HCT116 (cell line): ENCODE results near the gene SLC24A3. TPM values are rescaled to one million over a fixed set of nuclear protein-coding genes. Genes with fewer than 3 reads are reported as not detected.

Experiments used
- ATAC-seq: fragments of 200-7000 bp; cut with Tn5 transposase; 2 replicates; pipeline ENCODE4 v1.9.1; 2020; ENCODE audit warnings: mild to moderate bottlenecking, moderate library complexity
- BruUV-seq: library from RNA; stranded (reverse); fragments of 400-500 nt; replicated peaks from 2 replicates; lab custom pipeline; 2021; lab: Mats Ljungman, UMichigan
- CTCF ChIA-PET: fragments of 300-600 bp; sonication (Branson Sonifier 250); formaldehyde crosslinking; loops from one replicate; lab custom pipeline; 2021; ENCODE audit warnings: antibody characterized with exemption; lab: Charles Lee
- POLR2A ChIA-PET: fragments of 300-600, 350-600 bp; sonication (Branson Sonifier 250); formaldehyde crosslinking; loops from one replicate; lab custom pipeline; 2021; ENCODE audit warnings: antibody characterized with exemption; lab: Charles Lee
- RAD21 ChIA-PET, 2 experiments: fragments of 300-600 bp; sonication (Branson Sonifier 250); formaldehyde crosslinking; loops; one replicate each; lab custom pipeline; 2023; ENCODE audit warnings: low total read pairs in 2 of 2; ENCODE audit not compliant: uncharacterized antibody in 2 of 2, unreplicated experiment in 2 of 2, low non-redundant PET in 1 of 2; lab: Charles Lee
- DNase-seq: peaks from one replicate; pipeline ENCODE4 v3.0.0-alpha.2; 2010; ENCODE audit warnings: low read depth, low spot score
- H2AFZ ChIP-seq: fragments of 200-600 bp; shearing (Covaris generic), sonication (generic); 2 replicates; pipeline ENCODE4 v1.6.1; 2017; ENCODE audit warnings: low read depth, mixed run types, mixed read lengths, antibody characterized with exemption, low read length; ENCODE audit not compliant: poor library complexity, severe bottlenecking
- H3K27ac ChIP-seq: 2 replicates; pipeline ENCODE4 v1.5.1; 2012; ENCODE audit warnings: low read depth, low read length
- H3K27me3 ChIP-seq: fragments of 200-600 bp; sonication (generic); 2 replicates; pipeline ENCODE4 v1.6.1; 2016; ENCODE audit warnings: mixed run types, low read length, mixed read lengths; ENCODE audit not compliant: insufficient read depth
- H3K36me3 ChIP-seq, 2 experiments: fragments of 200-500 bp in 1 of 2; fragments of 200-600 bp in 1 of 2; sonication (Bioruptor generic) in 1 of 2; sonication (generic) in 1 of 2; 2 replicates each; pipeline versions ENCODE4 v1.5.1 to v1.6.1; 2014 to 2016; ENCODE audit warnings: low read length in 2 of 2, inconsistent platforms in 1 of 2, mixed read lengths in 1 of 2, mixed run types in 1 of 2; ENCODE audit not compliant: insufficient read depth in 2 of 2, control insufficient read depth in 1 of 2
- H3K4me1 ChIP-seq, 2 experiments: fragments of 200-600 bp in 1 of 2; sonication (generic) in 1 of 2; 2 replicates each; pipeline versions ENCODE4 v1.5.1 to v1.6.1; 2012 to 2017; ENCODE audit warnings: low read length in 2 of 2, inconsistent platforms in 1 of 2, mild to moderate bottlenecking in 1 of 2, mixed read lengths in 1 of 2, mixed run types in 1 of 2, moderate library complexity in 1 of 2; ENCODE audit not compliant: insufficient read depth in 2 of 2, control insufficient read depth in 1 of 2
- H3K4me2 ChIP-seq: fragments of 200-600 bp; sonication (generic); 2 replicates; pipeline ENCODE4 v1.6.1; 2017; ENCODE audit warnings: mixed run types, low read length, mixed read lengths
- H3K4me3 ChIP-seq, 2 experiments: fragments of 200-600 bp in 1 of 2; sonication (generic) in 1 of 2; replicated peaks in 1 of 2; 2 replicates each; pipeline ENCODE4 v1.5.1; 2011 to 2016; ENCODE audit warnings: low read length in 2 of 2, control low read depth in 1 of 2, low read depth in 1 of 2, mild to moderate bottlenecking in 1 of 2, mixed read lengths in 1 of 2, mixed run types in 1 of 2
- H3K79me2 ChIP-seq: fragments of 200-600 bp; sonication (generic); 2 replicates; pipeline ENCODE4 v1.6.1; 2017; ENCODE audit warnings: mild to moderate bottlenecking, mixed run types, low read length, moderate library complexity, mixed read lengths; ENCODE audit not compliant: insufficient read depth
- H3K9ac ChIP-seq: fragments of 200-600 bp; sonication (generic); 2 replicates; pipeline ENCODE4 v1.6.1; 2016; ENCODE audit warnings: low read length, mixed read lengths
- H3K9me2 ChIP-seq: fragments of 200-600 bp; sonication (generic), shearing (Covaris generic); 2 replicates; pipeline ENCODE4 v1.6.1; 2017; ENCODE audit warnings: mixed run types, mild to moderate bottlenecking, moderate library complexity; ENCODE audit not compliant: insufficient read depth
- H3K9me3 ChIP-seq, 2 experiments: fragments of 200-500 bp in 1 of 2; fragments of 200-600 bp in 1 of 2; sonication (Bioruptor generic) in 1 of 2; sonication (generic) in 1 of 2; 2 replicates each; pipeline ENCODE4 v1.6.1; 2014 to 2017; ENCODE audit warnings: low read length in 2 of 2, mixed read lengths in 2 of 2, inconsistent platforms in 1 of 2, low read depth in 1 of 2, mild to moderate bottlenecking in 1 of 2, mixed run types in 1 of 2, moderate library complexity in 1 of 2; ENCODE audit not compliant: control insufficient read depth in 1 of 2, insufficient read depth in 1 of 2
- H4K20me1 ChIP-seq: fragments of 200-600 bp; sonication (generic), shearing (Covaris generic); 2 replicates; pipeline ENCODE4 v1.6.1; 2017; ENCODE audit warnings: mixed run types, mild to moderate bottlenecking, moderate library complexity; ENCODE audit not compliant: insufficient read depth
- ATF3 ChIP-seq: IDR thresholded peaks from 2 replicates; pipeline ENCODE4 v1.6.1; 2012
- CBX3 ChIP-seq: IDR thresholded peaks from 2 replicates; pipeline ENCODE4 v1.6.1; 2012; ENCODE audit warnings: low read depth
- CTCF ChIP-seq, 3 experiments: fragments of 200-600 bp in 1 of 3; sonication (generic) in 1 of 3; IDR thresholded peaks in 2 of 3; conservative IDR thresholded peaks in 1 of 3; 2 replicates each; pipeline ENCODE4 v1.5.1; 2012 to 2017; ENCODE audit warnings: low read depth in 2 of 3, low read length in 2 of 3, antibody characterized with exemption in 1 of 3, borderline replicate concordance in 1 of 3, control low read depth in 1 of 3, mild to moderate bottlenecking in 1 of 3, mixed read lengths in 1 of 3, mixed run types in 1 of 3, moderate library complexity in 1 of 3; ENCODE audit not compliant: insufficient read depth in 1 of 3
- EGR1 ChIP-seq: IDR thresholded peaks from 2 replicates; pipeline ENCODE4 v1.6.1; 2012; ENCODE audit warnings: low read depth
- ELF1 ChIP-seq: IDR thresholded peaks from 2 replicates; pipeline ENCODE4 v1.6.1; 2012; ENCODE audit warnings: low read depth, borderline replicate concordance
- EZH2 ChIP-seq: fragments of 200-600 bp; sonication (generic); IDR thresholded peaks from 2 replicates; pipeline ENCODE4 v1.6.1; 2017; ENCODE audit warnings: antibody characterized with exemption, mixed run types
- EZH2phosphoT487 ChIP-seq: fragments of 200-600 bp; IDR thresholded peaks from 2 replicates; pipeline ENCODE4 v1.6.1; 2018; ENCODE audit warnings: antibody characterized with exemption, borderline replicate concordance
- FOSL1 ChIP-seq: IDR thresholded peaks from 2 replicates; pipeline ENCODE4 v1.6.1; 2012; ENCODE audit warnings: low read depth
- JUND ChIP-seq: IDR thresholded peaks from 2 replicates; pipeline ENCODE4 v1.6.1; 2012
- MAX ChIP-seq: IDR thresholded peaks from 2 replicates; pipeline ENCODE4 v1.6.1; 2012
- POLR2A ChIP-seq: IDR thresholded peaks from 2 replicates; pipeline ENCODE4 v1.7.0; 2011; ENCODE audit warnings: borderline replicate concordance; ENCODE audit not compliant: insufficient read depth, insufficient read length; ENCODE audit errors: extremely low read depth
- POLR2AphosphoS5 ChIP-seq: IDR thresholded peaks from 2 replicates; pipeline ENCODE4 v1.6.1; 2011; ENCODE audit warnings: mild to moderate bottlenecking, low read depth, low read length, moderate library complexity
- RAD21 ChIP-seq: IDR thresholded peaks from 2 replicates; pipeline ENCODE4 v1.6.1; 2012; ENCODE audit warnings: low read depth, mild to moderate bottlenecking
- SIN3A ChIP-seq: IDR thresholded peaks from 2 replicates; pipeline ENCODE4 v1.6.1; 2012; ENCODE audit warnings: low read depth
- SP1 ChIP-seq: IDR thresholded peaks from 2 replicates; pipeline ENCODE4 v1.6.1; 2012; ENCODE audit warnings: low read depth
- SRF ChIP-seq: IDR thresholded peaks from 2 replicates; pipeline ENCODE4 v1.6.1; 2012; ENCODE audit warnings: low read depth
- TCF7L2 ChIP-seq: IDR thresholded peaks from 2 replicates; pipeline ENCODE4 v1.7.0; 2011; ENCODE audit warnings: borderline replicate concordance, inconsistent platforms; ENCODE audit not compliant: insufficient read depth, insufficient read length; ENCODE audit errors: extremely low read depth
- YY1 ChIP-seq: IDR thresholded peaks from 2 replicates; pipeline ENCODE4 v1.6.1; 2011; ENCODE audit warnings: low read length, low read depth, moderate library complexity, mild to moderate bottlenecking; ENCODE audit not compliant: insufficient replicate concordance; ENCODE audit errors: extremely low read depth
- ZFX ChIP-seq: fragments of 450-650 bp; IDR thresholded peaks from 2 replicates; pipeline ENCODE4 v1.6.1; 2017
- ZNF274 ChIP-seq: fragments of 200-500 bp; sonication (Bioruptor generic); IDR thresholded peaks from 2 replicates; pipeline ENCODE4 v1.6.1; 2014; ENCODE audit warnings: mild to moderate bottlenecking, low read depth, low read length, inconsistent platforms
- intact Hi-C: fragments of 100-400 bp; cut with micrococcal nuclease; formaldehyde crosslinking; loops from 2 replicates; pipeline ENCODE4 v1.10.0; 2022
- total RNA-seq: library from RNA; stranded (reverse); gene quantifications from one replicate; pipeline ENCODE4 v1.2.1, GENCODE V29; 2021; ENCODE audit not compliant: unreplicated experiment

Gene SLC24A3
- total RNA-seq, 1 experiment from 2014 or later: not detected

- no peak overlapping the region for H3K9ac ChIP-seq
- no peak for DNase-seq
- H3K79me2 ChIP-seq: no peaks in the 10 kb centered on the region
- TF ChIP-seq ATF3 (no peak), EZH2 (no peak), MAX (no peak), JUND (no peak), SRF (no peak), ELF1 (no peak), SP1 (no peak), ZNF274 (no peak)
- no peak for ATAC-seq
- ChIA-PET RAD21 (no interaction called here), POLR2A (no interaction called here), CTCF (no interaction called here)
- no peaks in the 10 kb centered on the region for H3K36me3 ChIP-seq
- no peak overlapping the region for H2AFZ ChIP-seq
- H3K4me3 ChIP-seq: no peak overlapping the region
- H3K9me2 ChIP-seq: no peaks in the 10 kb centered on the region
- intact Hi-C loops: no loop called here
- no peaks in the 10 kb centered on the region for H4K20me1 ChIP-seq
- H3K4me2 ChIP-seq: no peak overlapping the region
- H3K27me3 ChIP-seq: no peaks in the 10 kb centered on the region
- BruUV-seq: no TSS peak
- H3K27ac ChIP-seq: no peak overlapping the region
- no peaks in the 10 kb centered on the region for H3K9me3 ChIP-seq
- no peaks in the 10 kb centered on the region for H3K4me1 ChIP-seq
Measured at GRCh38 chr20:19453410-19453809, 241.0 kb downstream of the SLC24A3 start.

GRCh38 chr20:19453862-19454261 is 241.4 kb downstream of the SLC24A3 start:
- Histone ChIP-seq H3K27ac (no peak overlapping the region), H3K79me2 (no peaks in the 10 kb centered on the region), H3K4me1 (no peaks in the 10 kb centered on the region), H3K4me3 (no peak overlapping the region), H3K27me3 (no peaks in the 10 kb centered on the region), H4K20me1 (no peaks in the 10 kb centered on the region), H2AFZ (no peak overlapping the region), H3K36me3 (no peaks in the 10 kb centered on the region), H3K9ac (no peak overlapping the region), H3K4me2 (no peak overlapping the region), H3K9me2 (no peaks in the 10 kb centered on the region), H3K9me3 (no peaks in the 10 kb centered on the region)
- intact Hi-C loops: no loop called here
- ChIA-PET CTCF (no interaction called here), POLR2A (no interaction called here), RAD21 (no interaction called here)
- no peak for DNase-seq
- ATAC-seq: no peak
- BruUV-seq: no TSS peak
- no peak for TF ChIP-seq EZH2phosphoT487
- no peak for TF ChIP-seq TCF7L2
- no peak for TF ChIP-seq MAX
- TF ChIP-seq CBX3: no peak
- TF ChIP-seq EGR1: no peak
- TF ChIP-seq CTCF (IDR thresholded peaks at IDR 0.05 in 2 of 3, conservative IDR thresholded peaks at IDR 0.05 in 1 of 3; ENCODE audit: borderline replicate concordance in 1 of 3, insufficient read depth in 1 of 3, low read depth in 2 of 3, low read length in 2 of 3): no peak
- no peak for TF ChIP-seq SIN3A
- no peak for TF ChIP-seq JUND
- TF ChIP-seq FOSL1: no peak
- no peak for TF ChIP-seq ATF3
- no peak for TF ChIP-seq YY1
- no peak for TF ChIP-seq RAD21
- no peak for TF ChIP-seq POLR2AphosphoS5
- no peak for TF ChIP-seq POLR2A
- no peak for TF ChIP-seq SRF
- no peak for TF ChIP-seq ZFX
- no peak for TF ChIP-seq ELF1
